Head of caudate nucleus (tissue), 42 donors: ENCODE data around the gene FBXL2.
A peak's percentile ranks its signal among the peaks of the same experiment; 100 is the strongest.

Experiments
- DNase-seq, 42 donors: peaks; one replicate each; pipeline versions ENCODE4 v3.0.0 to v3.0.0-alpha.2; 2020 to 2021; ENCODE audit warnings: mixed read lengths in 7 of 42
- intact Hi-C: fragments of 100-400 bp; cut with DNase I; formaldehyde crosslinking; loops from one replicate; pipeline ENCODE4 v1.15.0; 2022

FBXL2 gene

GRCh38 chr3:33277193-33277882 lies at the start of gene FBXL2:
Gene FBXL2 (plus strand): TSS chr3:33277442. CDS start chr3:33277513, 71 bp downstream.
- intact Hi-C loops, result no loop called here
- peak; percentile 46 to 92 (median 80) for DNase-seq

GRCh38 chr3:33229066-33229465 lies 48.2 kb upstream of the FBXL2 start:
- intact Hi-C loops, result no loop called here

DNA sequence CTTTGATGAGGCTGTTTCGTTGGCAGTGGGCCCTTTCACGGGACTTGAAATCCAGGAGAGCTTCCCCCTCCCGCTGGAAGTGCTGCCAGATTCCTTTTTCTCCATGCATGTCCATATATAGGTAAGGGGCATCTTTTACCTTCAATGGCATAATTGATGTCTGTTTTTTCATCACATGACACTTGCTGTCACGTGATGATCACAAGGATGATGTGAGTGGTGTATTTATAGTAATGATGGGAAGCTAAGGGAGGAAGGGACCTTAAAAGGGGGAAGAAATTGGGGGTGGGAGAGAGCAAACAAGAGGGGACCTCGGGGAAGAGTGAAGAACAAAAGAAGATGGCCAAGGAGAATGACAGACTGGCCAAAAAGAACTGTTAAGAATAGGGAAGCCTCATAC lies 47.3 kb upstream of the FBXL2 start:
- intact Hi-C loops, result no loop called here
- no peak for DNase-seq

More at GRCh38 chr3:33229066-33229465, 48.2 kb upstream of the FBXL2 start:
- no peak for DNase-seq

DNA sequence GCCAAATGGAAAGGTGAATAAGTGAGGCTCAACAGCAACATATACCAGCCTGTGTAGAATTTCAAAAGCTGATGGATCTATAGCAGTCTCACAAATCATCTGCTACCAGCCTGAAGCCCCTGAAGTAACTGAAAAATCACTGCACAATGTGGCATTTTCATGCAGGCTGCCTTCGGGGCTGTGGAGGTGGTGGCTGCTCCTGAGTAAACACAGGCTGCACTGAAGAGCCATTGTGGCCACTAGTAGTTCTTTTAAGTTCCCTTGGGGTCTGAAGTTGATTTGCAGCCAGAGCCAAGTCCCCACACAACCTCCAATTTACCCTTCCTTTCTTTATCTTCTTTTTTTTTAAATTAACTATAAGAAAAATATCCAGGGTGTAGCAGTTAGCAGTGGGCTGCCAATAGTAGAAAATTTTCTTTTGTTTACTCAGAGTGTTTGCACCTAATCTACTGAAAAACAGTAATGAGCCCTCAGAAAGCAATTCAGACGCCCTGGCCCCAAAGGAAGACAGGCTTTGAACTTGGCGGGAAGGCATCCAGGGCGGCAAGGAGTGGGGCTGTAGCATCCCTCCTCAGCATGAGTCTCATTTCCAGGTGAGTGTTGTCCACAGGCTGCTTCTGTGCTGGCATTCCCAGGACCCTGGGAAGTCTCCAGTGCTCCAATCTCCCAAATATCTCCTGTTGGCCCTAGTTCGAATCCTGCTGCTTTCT lies 45.3 kb upstream of the FBXL2 start:
- DNase-seq, result no peak
- intact Hi-C loops, result no loop called here

- intact Hi-C loops, result no loop called here
- DNase-seq, result no peak
Measured at GRCh38 chr3:33233884-33234283, 43.4 kb upstream of the FBXL2 start.

GRCh38 chr3:33236005-33236404 lies 41.2 kb upstream of the FBXL2 start:
- intact Hi-C loops, result no loop called here
- no peak for DNase-seq

GRCh38 chr3:33237439-33237838 lies 39.8 kb upstream of the FBXL2 start:
- intact Hi-C loops, result no loop called here
- DNase-seq, result no peak

- intact Hi-C loops, result no loop called here
- DNase-seq, result no peak
Measured at GRCh38 chr3:33238923-33239322, 38.3 kb upstream of the FBXL2 start.

GRCh38 chr3:33240261-33240660 lies 37.0 kb upstream of the FBXL2 start:
- no peak for DNase-seq
- intact Hi-C loops, result no loop called here

DNA sequence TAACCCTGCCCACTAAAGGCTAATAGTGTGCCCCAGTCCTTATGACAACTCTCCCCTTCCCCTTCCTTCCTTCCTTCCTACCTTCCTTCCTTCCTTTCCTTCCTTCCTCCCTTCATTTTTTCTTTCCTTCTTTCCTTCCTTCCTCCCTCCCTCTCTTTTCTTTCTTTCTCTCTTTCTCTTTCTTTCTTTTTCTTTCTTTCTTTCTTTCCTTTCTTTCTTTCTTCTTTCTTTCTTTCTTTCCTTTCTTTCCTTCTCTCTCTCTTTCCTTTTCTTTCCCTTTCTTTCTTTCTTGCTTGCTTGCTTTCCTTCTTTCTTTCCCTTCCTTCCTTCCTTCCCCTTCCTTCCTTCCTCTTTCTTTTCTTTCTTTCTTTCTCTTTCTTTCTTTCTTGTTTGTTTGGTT lies 30.5 kb upstream of the FBXL2 start:
- intact Hi-C loops, result no loop called here
- no peak for DNase-seq

GRCh38 chr3:33250712-33251111 lies 26.5 kb upstream of the FBXL2 start:
- intact Hi-C loops, result no loop called here
- no peak for DNase-seq

DNA sequence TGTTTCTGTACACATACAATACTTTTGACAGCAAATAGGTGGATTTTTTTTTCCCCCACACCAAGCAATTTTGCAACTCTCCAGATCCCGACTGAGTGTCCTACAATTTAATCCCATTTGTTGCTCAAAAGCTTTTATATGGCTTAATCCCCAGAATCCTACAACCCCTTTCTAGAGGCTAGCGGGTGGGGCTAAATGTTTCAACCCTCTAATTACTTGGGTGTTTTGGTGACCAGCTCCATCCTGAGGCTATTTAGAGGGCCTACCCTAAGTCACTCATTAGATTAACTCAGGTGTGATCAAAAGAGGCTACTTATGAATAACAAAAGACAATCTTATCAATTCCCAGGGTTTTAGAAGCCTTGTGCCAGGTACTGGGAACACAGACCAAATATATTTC lies 21.0 kb upstream of the FBXL2 start:
- no peak for DNase-seq
- intact Hi-C loops, result no loop called here

- DNase-seq, result no peak
- intact Hi-C loops, result no loop called here
Measured at GRCh38 chr3:33260104-33260503, 17.1 kb upstream of the FBXL2 start.

GRCh38 chr3:33269385-33269784 lies 7.9 kb upstream of the FBXL2 start:
- intact Hi-C loops, result no loop called here
- DNase-seq, result no peak

GRCh38 chr3:33271324-33271723 lies 5.9 kb upstream of the FBXL2 start:
- DNase-seq, result no peak
- intact Hi-C loops, result no loop called here

DNA sequence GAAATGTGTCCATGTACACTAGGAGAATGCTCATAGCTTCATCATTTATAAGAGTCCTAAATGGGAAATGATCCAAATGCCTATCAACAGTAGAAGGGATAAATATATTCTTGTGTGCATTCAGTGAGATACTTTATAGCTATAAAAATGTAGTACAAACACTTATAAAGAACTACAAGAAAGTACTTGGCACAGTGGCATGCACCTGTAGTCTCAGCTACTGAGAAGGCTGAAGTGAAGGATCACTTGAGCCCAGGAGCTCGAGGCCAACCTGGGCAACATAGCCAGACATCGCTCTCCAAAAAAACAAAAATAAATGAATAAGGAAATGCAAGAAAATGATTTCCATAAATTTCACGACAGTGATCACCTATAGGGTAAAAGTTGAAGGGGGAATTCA lies 3.6 kb upstream of the FBXL2 start:
- intact Hi-C loops, result no loop called here
- DNase-seq, result no peak

DNA sequence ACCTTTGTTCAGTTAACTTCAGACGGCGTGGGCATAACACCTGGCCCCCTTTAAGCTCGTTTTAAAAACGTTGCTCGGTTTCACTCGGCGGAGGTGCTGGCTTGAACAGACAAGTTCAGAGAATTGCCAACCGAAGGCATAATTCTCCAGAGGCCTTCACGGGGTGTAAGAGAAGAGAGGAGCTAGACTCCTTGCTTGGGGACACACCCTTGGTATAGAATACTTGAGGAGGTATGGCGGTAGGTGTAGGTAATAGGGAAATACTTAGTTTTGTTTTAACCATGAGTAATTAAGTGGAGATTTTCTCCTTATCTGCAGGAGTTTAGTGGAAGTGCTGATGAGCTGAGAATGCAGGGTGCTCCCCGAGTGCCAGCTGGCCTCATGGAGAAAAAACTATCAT lies 921 bp downstream of the FBXL2 start:
- peak in 6 of 42 donors; percentile 3 to 17 (median 14) for DNase-seq
- intact Hi-C loops, result no loop called here

GRCh38 chr3:33287672-33288282 lies 10.5 kb downstream of the FBXL2 start:
- no peak for DNase-seq
- intact Hi-C loops, result no loop called here

DNA sequence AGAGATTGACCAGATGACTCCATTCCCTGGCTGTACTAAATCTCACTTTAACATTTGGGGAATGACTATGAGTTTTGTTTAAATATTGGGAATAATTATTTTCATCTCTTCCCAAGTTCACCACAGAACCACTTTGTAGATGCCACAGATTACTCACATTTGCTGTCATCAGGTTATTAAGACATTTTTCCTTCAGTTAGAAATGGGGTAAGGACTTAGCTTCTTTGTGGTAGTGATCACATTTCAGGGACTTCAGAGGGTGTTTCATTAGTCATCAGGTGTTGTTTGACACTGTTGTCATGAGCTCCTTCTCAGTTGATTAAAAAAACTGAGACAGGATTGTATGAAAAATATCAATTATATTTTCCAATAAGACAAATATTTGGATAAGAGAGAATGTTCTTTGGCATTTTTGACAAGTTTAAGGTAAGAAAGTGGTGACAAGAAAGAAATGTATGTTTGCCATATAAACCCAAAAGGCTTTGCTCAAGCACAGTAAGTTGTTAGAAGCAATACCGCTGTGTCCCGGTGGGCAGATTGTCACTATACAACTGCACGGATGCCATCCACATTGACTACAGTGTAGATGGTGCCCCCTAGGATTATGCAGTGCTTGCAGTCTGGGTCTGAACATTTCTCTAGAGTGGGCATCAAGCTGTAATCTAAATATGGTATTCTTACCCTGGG lies 22.3 kb downstream of the FBXL2 start:
- DNase-seq, result no peak
- intact Hi-C loops, result no loop called here

GRCh38 chr3:33312361-33312760 lies 35.1 kb downstream of the FBXL2 start:
- DNase-seq, result no peak
- intact Hi-C loops, result no loop called here
